HG03280 (cell line): Measurements from ENCODE around the gene MARK4.
"Not testable (repeated sequence)": the region's sequence is repeated elsewhere in the genome, so short reads cannot be mapped to it uniquely, and the experiment has no call there.

Experiments used
- ATAC-seq: cut with Tn5 transposase; IDR thresholded peaks from one replicate; pipeline ENCODE4 v1.9.1; 2021; ENCODE audit warnings: mild to moderate bottlenecking, moderate library complexity; ENCODE audit not compliant: unreplicated experiment

Gene MARK4

DNA sequence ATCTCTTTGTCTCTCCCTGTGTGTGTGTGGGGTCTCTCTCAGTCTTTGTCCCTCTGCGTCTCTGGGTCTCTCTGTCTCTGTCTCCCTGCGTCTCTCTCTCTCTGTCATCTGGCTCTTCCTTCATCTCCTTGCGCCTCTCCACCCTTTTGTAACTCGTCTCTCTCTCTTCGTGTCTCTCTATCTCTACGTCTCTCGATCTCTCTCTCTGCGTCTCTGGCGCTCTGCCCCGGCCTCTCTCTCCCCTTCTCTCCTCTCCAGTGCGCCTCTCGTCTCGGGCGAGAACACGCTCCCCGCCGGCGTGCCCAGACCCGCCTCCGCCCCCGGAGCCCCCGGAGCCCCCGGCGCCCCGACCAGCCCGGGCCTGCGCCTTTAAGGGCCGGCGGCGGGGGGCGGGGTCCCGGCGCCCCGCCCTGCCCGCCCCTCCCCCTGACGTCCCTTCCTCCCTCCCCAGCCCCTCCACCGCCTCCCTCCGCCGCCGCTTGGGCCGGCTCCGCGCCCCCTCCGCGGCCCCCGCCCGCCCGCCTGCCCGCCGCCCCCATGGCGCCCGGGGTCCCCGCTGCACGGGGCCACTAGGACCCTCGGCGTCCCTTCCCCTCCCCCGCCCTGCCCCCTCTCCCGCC is at the start of gene MARK4:
Gene MARK4 (plus strand): TSS at position 440 of the 620 bp plus-strand sequence. CDS start 318 bp downstream, outside the sequence.
- ATAC-seq = no peak

DNA sequence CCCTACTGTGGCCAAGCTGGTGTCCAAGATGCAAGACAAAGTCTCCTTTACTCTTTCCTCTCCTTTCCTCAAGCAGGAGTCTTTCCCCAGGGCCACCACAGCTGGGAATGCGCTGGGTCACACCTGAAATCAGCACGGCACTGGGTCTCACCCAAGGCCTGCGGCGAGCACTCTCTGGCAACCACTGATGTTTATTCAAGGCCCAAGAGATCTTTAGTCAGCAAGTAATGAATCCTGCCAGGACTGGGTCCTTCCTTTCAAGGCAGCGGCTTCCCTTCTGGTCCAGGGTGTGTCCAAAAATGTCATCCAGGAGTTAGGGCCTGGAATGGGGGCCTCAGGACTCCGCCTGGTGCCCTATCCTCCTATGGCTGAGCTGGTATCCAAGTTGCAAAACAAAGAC is 48.4 kb upstream of the MARK4 start:
- ATAC-seq = no peak

- ATAC-seq = no peak
These were observed 45.3 kb upstream of the MARK4 start for GRCh38 chr19:45205810-45206209.

GRCh38 chr19:45206328-45206727 is 44.7 kb upstream of the MARK4 start:
- no peak for ATAC-seq

- no peak for ATAC-seq
These were observed 39.2 kb upstream of the MARK4 start for GRCh38 chr19:45211751-45212381.

GRCh38 chr19:45213031-45213430 is 38.0 kb upstream of the MARK4 start:
- ATAC-seq = no peak

DNA sequence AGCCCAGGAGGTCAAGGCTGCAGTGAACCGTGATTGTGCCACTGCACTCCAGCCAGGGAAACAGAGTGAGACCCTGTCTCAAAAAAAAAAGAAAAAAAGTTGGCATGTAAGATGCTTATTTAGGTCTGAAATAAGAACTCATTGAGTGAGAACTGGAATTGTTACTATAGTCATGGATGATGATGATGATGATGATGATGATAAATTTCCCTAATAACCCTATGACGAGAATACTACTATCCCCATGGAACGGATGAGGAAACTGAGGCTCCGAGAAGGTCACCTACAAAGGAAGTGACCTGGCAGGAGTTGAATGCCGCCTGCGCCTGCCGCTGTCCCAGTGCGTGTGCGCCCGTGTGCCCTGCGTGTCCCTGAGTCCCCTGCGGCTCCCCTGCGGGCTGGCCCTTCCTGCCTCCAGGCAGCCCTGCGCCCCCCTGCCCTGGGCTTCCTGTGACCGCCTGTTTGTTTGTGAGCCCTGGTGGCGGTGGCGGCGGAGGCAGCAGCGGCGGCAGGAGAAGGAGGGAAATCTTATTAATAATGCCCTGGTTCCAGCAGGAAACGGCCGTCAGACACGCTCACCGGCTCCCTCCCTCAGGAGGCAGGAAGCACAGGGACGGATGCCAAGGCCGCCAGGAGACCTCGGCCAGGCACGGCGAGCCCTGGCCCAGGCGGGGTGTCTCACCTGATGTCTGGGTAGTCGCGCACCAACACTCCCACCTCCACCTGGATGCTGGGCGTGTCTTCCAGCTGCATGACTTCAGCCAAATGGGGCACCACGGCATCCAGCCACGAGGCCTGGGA is 35.5 kb upstream of the MARK4 start:
- no peak for ATAC-seq

GRCh38 chr19:45216667-45217066 is 34.4 kb upstream of the MARK4 start:
- ATAC-seq = no peak

DNA sequence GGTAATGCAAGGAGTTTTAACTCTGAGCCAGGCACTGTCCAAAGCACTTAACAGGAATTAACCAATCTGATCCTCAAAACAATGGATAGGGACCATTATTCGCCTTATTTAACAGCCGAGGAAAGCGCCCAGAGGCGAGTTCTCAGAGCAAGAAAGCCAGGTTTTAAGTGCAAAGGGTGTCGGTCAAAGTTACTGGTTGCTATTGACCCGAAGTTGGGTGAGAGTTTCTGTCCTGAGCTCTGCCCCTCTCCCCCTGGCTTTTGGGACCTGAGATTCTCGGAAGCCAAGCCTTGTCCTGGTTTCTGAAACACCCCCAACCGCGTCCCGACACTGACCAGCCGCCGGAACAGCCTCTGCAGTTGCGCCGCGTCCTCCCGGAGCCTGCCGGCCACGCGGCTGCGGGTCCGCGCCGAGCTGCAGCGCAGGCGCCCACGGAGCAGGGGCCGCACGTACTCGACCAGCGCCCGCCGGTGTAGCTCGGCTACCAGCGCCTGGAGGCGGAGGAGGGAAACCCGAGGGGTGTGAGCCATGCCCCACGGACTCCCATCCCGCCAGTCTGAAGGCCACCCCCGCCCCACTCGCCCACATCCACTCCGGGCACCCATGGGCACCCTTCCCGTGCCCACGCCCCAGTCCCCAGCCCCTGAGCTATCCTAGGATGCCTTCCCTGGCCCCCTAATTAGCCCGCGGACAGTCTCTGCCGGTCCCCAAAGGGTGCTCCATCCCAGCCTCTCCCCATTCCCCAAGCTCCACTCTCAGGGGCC is 33.7 kb upstream of the MARK4 start:
- ATAC-seq = no peak

GRCh38 chr19:45217957-45218334 is 33.1 kb upstream of the MARK4 start:
- no peak for ATAC-seq

GRCh38 chr19:45218426-45218825 is 32.6 kb upstream of the MARK4 start:
- ATAC-seq = no peak

DNA sequence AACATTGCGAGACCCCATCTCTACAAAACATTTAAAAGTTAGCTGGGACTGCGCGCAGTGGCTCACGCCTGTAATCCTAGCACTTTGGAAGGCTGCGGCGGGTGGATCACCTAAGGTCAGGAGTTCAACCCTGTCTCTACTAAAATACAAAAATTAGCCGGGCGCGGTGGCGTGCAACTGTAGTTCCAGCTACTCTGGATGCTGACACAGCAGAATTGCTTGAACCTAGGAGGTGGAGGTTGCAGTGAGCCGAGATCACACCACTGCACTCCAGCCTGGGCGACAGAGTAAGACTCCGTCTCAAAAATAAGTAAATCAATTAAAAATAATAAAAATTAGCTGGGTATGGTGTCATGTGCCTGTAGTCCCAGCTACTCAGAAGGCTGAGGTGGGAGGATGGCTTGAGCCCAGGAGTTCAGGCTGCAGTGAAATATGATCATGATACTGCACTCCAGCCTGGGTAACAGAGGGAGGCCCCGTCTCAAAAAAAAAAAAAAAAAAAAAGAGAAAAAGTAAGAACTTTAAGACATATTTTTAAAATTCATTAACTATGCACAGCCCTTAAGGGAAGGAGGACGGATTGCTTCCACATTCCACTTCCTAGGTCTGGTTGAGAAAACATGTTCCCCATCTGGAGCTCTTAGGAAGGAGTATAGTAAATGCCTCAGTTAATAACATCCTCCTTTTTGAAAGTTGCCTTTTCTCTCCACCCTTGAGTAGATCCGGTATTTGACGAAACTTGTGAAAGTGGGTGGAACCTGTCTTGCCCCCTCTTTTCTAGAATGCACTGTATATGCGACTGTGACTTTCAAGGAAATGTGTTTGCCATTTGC is 31.9 kb upstream of the MARK4 start:
- no peak for ATAC-seq

DNA sequence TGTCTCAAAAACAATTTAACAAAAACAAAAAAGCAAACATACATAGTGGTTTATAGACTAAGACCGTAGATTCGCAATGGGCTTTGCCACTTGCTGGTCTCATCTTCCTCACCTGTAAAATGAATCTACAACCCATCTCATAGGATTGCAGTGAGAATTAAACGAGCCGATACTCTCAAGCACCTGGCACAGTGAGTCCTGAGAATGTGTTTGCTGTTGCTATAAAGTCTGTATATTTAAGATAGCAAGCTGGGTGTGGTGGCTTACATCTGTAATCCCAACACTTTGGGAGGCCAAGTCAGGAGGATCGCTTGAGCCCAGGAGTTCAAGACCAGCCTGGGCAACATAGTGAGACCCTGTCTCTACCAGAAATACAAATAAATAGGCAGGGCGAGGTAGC is 28.3 kb upstream of the MARK4 start:
- no peak for ATAC-seq

- ATAC-seq = no peak
These were observed 27.2 kb upstream of the MARK4 start for GRCh38 chr19:45223879-45224278.

GRCh38 chr19:45224645-45225044 is 26.4 kb upstream of the MARK4 start:
- ATAC-seq = no peak

DNA sequence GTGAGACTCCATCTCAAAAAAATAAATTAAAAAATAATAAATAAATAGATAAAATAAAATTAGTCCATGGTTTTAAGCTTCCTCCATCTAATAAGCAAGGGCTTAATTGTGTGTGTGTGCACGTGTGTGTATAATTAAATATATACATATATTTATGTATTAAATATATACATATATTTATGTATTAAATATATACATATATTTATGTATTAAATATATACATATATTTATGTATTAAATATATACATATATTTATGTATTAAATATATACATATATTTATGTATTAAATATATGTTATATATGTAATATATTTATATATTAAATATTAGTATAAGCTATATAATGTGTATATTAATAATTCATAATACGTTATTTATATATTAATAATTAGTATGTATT is 22.0 kb upstream of the MARK4 start:
- not testable (repeated sequence) for ATAC-seq

- ATAC-seq = no peak
These were observed 19.2 kb upstream of the MARK4 start for GRCh38 chr19:45231891-45232290.

DNA sequence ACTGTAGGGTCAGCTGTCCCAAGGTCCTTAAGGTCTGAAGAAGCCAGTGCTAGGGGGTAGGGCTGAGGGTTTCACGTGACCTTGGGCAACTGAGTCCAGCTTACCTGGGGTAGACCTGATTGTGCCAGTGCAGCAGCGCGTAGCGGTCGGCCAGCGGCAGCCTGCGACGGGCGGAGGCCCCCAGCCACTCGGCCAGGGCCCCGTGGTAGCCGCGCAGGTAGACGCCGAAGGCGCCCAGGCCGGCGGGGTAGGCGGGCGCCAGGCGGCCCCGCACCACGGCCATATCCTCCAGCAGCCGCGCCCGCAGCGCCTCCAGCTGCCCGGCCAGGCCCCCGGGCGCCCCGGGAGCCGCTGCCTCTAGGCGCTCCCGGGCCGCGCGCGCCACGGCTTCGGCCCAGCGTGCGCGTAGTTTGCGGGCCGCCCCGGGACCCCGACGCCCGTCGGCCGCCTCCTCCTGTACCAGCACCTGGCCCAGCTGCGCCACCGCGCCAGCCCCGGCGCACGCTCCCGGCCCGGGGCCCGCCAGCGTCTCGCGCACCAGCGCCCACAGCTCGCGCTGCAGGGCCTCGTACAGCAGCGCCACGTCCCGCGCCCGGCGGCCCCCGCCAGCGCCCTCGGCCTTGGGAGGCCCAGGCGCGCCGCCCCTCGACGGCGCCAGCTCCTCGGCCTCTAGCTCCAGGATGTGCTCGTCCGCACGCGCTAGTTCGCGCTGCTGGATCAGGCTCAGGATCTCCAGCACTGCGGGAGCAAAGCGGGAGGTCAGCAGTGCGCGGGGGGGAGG is 16.8 kb upstream of the MARK4 start:
- ATAC-seq = no peak

GRCh38 chr19:45235485-45235884 is 15.6 kb upstream of the MARK4 start:
- ATAC-seq = no peak

- ATAC-seq = no peak
These were observed 12.5 kb upstream of the MARK4 start for GRCh38 chr19:45238556-45238955.
